ENCODE results near the gene PET100. TPM values are rescaled to one million over a fixed set of nuclear protein-coding genes. Genes with fewer than 3 reads are reported as not detected.
A peak's percentile ranks its signal among the peaks of the same experiment; 100 is the strongest.

Gene PET100
- total and polyA plus RNA-seq, 3 experiments from 2014 or later, result 110 to 297 (median 110) TPM

DNA sequence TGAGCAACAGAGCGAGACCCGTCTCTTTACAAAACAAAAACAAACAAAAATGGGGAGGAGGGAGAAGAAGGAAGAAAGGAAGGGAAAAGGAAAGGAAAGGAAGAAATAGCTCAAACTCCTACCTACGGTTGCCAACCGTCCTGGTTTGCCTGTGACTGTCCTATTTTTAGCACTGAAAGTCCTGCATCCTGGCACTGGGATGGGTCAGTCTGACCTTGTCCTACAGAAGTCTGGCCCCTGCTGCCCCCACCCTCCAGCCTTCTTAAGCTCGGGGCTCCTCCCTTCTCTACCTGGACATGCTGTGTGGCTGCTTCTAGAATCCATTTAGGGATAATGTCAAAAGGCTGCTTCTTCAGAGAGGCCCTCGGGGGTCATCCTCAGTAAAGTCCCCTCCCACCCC lies 6.1 kb downstream of the PET100 start:
- H3K9me3 ChIP-seq (ENCODE audit: low read length), result no peaks in the 10 kb centered on the region
- no peak overlapping the region for H3K27ac ChIP-seq (ENCODE audit: low read depth, low read length)
- H3K36me3 ChIP-seq (ENCODE audit: insufficient read depth, low read length), result no peaks in the 10 kb centered on the region
- CTCF ChIA-PET, result interaction anchor here (1.2 kb wide), 1 partner anchor 45 kb away, joined by 5 read pairs; the partner anchor contains the start of gene TRAPPC5
- Mint-ChIP-seq H3K4me1 (peaks cover 30 to 58% (median 35%) of the 10 kb centered on the region in 3 donors), H3K36me3 (peaks cover 0 to 27% (median 7%) of the 10 kb centered on the region in 3 donors), H3K27ac (peak overlapping the region in 7 of 8 donors; percentile 62 to 95 (median 80)), H3K9me3 (no peaks in the 10 kb centered on the region), H3K27me3 (no peaks in the 10 kb centered on the region), H3K4me3 (peak overlapping the region in 6 of 7 donors; percentile 60 to 89 (median 81))
- POLR2A ChIA-PET, result interaction anchor here (0.6 kb wide), 1 partner anchor 35 kb away, joined by 3 read pairs; no protein-coding TSS in a partner anchor
- H3K4me1 ChIP-seq (ENCODE audit: insufficient read depth, low read length), result peaks cover 32% of the 10 kb centered on the region
- H3K27me3 ChIP-seq (ENCODE audit: insufficient read depth, low read length, poor library complexity, severe bottlenecking), result no peaks in the 10 kb centered on the region
- DNase-seq, result no peak
- no peak overlapping the region for H3K4me3 ChIP-seq (ENCODE audit: low read length)

- H3K36me3 ChIP-seq (ENCODE audit: insufficient read depth, low read length), result no peaks in the 10 kb centered on the region
- Mint-ChIP-seq H3K27ac (peak overlapping the region; percentile 88 to 96 (median 91)), H3K4me1 (peaks cover 27 to 53% (median 31%) of the 10 kb centered on the region in 3 donors), H3K27me3 (no peaks in the 10 kb centered on the region), H3K9me3 (no peaks in the 10 kb centered on the region), H3K4me3 (peak overlapping the region; percentile 77 to 95 (median 85)), H3K36me3 (peaks cover 0 to 30% (median 7%) of the 10 kb centered on the region in 3 donors)
- H3K27me3 ChIP-seq (ENCODE audit: insufficient read depth, low read length, poor library complexity, severe bottlenecking), result no peaks in the 10 kb centered on the region
- ChIA-PET POLR2A (no interaction called here), CTCF (interaction anchor here (1.2 kb wide), 1 partner anchor 44 kb away, joined by 5 read pairs; the partner anchor contains the start of gene TRAPPC5)
- H3K4me1 ChIP-seq (ENCODE audit: insufficient read depth, low read length), result peaks cover 30% of the 10 kb centered on the region
- peak overlapping the region; percentile 88 for H3K27ac ChIP-seq (ENCODE audit: low read depth, low read length)
- H3K4me3 ChIP-seq (ENCODE audit: low read length), result peak overlapping the region; percentile 42
- H3K9me3 ChIP-seq (ENCODE audit: low read length), result no peaks in the 10 kb centered on the region
- no peak for DNase-seq
These were observed 6.7 kb downstream of the PET100 start for GRCh38 chr19:7636317-7636690.

GRCh38 chr19:7636691-7637373 lies 7.2 kb downstream of the PET100 start, which contains the start of gene STXBP2:
Gene STXBP2 (plus strand): TSS chr19:7637110. CDS start chr19:7637150, 40 bp downstream.
- H3K27ac ChIP-seq (ENCODE audit: low read depth, low read length), result peak within 1 kb of the TSS; percentile 88
- H3K4me1 ChIP-seq (ENCODE audit: insufficient read depth, low read length), result peaks cover 30% of the 10 kb centered on the region
- H3K27ac Mint-ChIP-seq, result peak within 1 kb of the TSS; percentile 88 to 96 (median 91)
- POLR2A ChIA-PET, result interaction anchor here (1.7 kb wide), 2 partner anchors 7 to 44 kb away, joined by 4 to 5 read pairs; partner anchors contain the start of genes PET100, TRAPPC5 and XAB2
- H3K27me3 Mint-ChIP-seq, result no peaks in the 10 kb centered on the region
- H3K27me3 ChIP-seq (ENCODE audit: insufficient read depth, low read length, poor library complexity, severe bottlenecking), result no peaks in the 10 kb centered on the region
- H3K4me3 ChIP-seq (ENCODE audit: low read length), result peak within 1 kb of the TSS; percentile 79
- peaks cover 0 to 26% (median 7%) of the 10 kb centered on the region in 3 donors for H3K36me3 Mint-ChIP-seq
- H3K4me3 Mint-ChIP-seq, result peak within 1 kb of the TSS; percentile 77 to 95 (median 85)
- no peaks in the 10 kb centered on the region for H3K36me3 ChIP-seq (ENCODE audit: insufficient read depth, low read length)
- no peaks in the 10 kb centered on the region for H3K9me3 Mint-ChIP-seq
- CTCF ChIA-PET, result interaction anchor here (1.3 to 1.6 kb wide), 2 partner anchors 44 to 69 kb away, joined by 6 to 7 read pairs; partner anchors contain the start of gene TRAPPC5
- H3K9me3 ChIP-seq (ENCODE audit: low read length), result no peaks in the 10 kb centered on the region
- H3K4me1 Mint-ChIP-seq, result peaks cover 27 to 49% (median 31%) of the 10 kb centered on the region in 3 donors
- peak; percentile 89 to 95 (median 91) for DNase-seq

DNA sequence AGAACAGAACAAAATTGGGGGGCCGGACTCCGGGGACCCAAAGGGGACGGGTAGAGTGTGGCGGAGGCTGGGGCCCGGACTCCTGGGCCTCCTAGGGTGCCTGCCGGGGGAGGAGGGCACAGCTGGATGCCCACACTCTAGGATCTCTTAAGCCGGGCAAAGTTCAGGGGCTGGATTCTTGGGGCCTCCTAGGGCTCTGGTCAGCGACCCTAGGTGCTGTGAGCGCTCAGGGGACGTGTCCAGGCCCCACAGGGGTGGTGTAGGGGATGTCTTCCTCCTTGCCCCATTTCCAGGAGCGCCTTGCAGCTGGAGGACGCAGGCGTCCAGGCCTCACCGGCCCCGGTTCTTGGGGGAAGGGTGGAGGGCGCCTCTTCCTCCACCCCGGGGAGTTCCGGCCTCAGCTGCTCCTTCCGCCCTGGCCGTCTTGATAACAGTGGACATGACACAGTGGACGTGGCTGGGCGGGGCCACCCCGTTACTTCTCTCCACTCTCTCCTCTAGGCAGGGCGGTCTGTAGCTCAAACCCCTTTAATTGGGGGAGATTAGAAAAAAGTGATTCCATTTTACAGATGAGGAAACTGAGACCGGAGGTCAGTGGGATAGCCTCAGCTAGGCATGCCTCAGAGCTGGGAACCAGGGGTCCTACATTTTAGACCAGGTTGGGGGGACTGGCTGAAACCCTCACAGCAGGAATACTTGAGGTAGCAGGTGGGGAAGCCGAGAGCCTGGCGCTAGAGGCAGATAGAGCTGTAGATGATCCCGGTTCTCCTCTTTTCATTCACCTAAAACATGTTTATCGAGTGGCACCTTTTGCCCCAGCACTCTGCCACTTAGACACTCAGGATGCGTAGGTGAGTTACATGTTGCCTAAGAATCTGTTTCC lies 8.0 kb downstream of the PET100 start:
- H3K27me3 Mint-ChIP-seq, result no peaks in the 10 kb centered on the region
- H3K27me3 ChIP-seq (ENCODE audit: insufficient read depth, low read length, poor library complexity, severe bottlenecking), result no peaks in the 10 kb centered on the region
- H3K4me1 ChIP-seq (ENCODE audit: insufficient read depth, low read length), result peaks cover 30% of the 10 kb centered on the region
- peak overlapping the region; percentile 88 to 96 (median 90) for H3K27ac Mint-ChIP-seq
- no peaks in the 10 kb centered on the region for H3K36me3 ChIP-seq (ENCODE audit: insufficient read depth, low read length)
- no peaks in the 10 kb centered on the region for H3K9me3 Mint-ChIP-seq
- POLR2A ChIA-PET, result interaction anchor here (0.7 to 1.7 kb wide), 3 partner anchors 8 to 1529 kb away, joined by 4 to 5 read pairs (median 4); partner anchors contain the start of genes PET100, TRAPPC5 and XAB2
- H3K9me3 ChIP-seq (ENCODE audit: low read length), result no peaks in the 10 kb centered on the region
- H3K4me3 Mint-ChIP-seq, result peak overlapping the region; percentile 77 to 95 (median 85)
- peaks cover 0 to 27% (median 7%) of the 10 kb centered on the region in 3 donors for H3K36me3 Mint-ChIP-seq
- H3K4me3 ChIP-seq (ENCODE audit: low read length), result peak overlapping the region; percentile 79
- H3K4me1 Mint-ChIP-seq, result peaks cover 27 to 48% (median 31%) of the 10 kb centered on the region in 3 donors
- DNase-seq, result peak in 1 of 5 donors; percentile 21
- H3K27ac ChIP-seq (ENCODE audit: low read depth, low read length), result peak overlapping the region; percentile 88
- CTCF ChIA-PET, result interaction anchor here (0.6 to 1.6 kb wide), 5 partner anchors 15 to 232 kb away, joined by 3 to 7 read pairs (median 3); partner anchors contain the start of gene TRAPPC5

DNA sequence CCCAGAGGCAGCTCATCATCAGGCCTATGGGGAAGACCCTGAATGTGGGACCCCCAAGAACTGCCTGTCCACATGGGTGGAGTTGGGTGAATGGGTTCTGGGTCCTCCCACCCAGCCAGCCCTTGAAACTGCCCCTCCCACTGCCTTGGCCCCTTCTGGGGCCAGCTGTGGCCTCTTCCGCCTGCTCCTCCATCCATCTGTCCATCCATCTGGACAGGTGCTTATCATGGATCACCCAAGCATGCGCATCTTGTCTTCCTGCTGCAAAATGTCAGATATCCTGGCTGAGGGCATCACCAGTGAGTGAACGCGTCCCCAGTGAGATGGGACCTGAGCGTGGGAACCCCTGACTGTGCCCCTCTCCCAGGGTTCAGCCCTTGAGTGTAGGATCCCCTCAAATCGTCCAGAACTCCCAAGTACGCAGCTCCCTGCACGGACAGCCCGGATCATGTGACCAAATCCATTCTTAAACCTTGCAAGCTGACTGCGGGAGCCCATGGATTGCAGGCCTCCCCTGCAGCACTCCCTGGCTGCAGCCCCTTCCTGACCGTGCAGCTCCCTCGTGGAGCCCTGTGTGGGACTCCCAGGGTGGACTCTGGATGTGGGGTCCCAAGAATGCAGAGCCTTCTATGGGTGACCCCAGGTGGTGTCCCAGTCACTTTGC lies 9.3 kb downstream of the PET100 start:
- H3K27ac Mint-ChIP-seq, result peak overlapping the region in 7 of 8 donors; percentile 10 to 95 (median 64)
- peak overlapping the region; percentile 12 to 72 (median 59) for H3K4me3 Mint-ChIP-seq
- H3K9me3 Mint-ChIP-seq, result no peaks in the 10 kb centered on the region

DNA sequence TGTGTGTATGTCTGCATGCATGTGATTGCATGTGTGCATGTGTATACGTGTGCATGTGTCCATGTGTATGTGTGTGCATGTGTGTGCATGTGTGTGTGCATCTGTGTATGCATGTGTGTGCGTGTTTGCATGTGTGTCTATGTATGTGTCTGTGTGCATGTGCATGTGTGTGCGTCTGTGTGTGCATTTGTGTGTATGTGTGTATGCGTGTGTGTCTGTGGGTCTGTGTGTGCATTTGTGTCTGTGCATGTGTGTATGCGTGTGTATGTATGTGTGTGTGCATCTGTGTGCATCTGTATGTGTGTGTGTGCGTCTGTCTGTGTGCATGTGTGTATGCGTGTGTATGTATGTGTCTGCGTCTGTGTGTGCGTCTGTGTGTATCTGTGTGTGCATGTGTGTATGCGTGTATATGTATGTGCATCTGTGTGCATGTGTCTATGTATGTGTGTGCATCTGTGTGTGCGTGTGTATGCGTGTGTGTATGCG lies 10.3 kb downstream of the PET100 start:
- Histone ChIP-seq H3K27ac (ENCODE audit: low read depth, low read length) (no peak overlapping the region), H3K36me3 (ENCODE audit: insufficient read depth, low read length) (no peaks in the 10 kb centered on the region), H3K4me1 (ENCODE audit: insufficient read depth, low read length) (peaks cover 30% of the 10 kb centered on the region), H3K4me3 (ENCODE audit: low read length) (no peak overlapping the region), H3K27me3 (ENCODE audit: insufficient read depth, low read length, poor library complexity, severe bottlenecking) (no peaks in the 10 kb centered on the region), H3K9me3 (ENCODE audit: low read length) (no peaks in the 10 kb centered on the region)
- peak overlapping the region in 5 of 8 donors; percentile 2 to 95 (median 52) for H3K27ac Mint-ChIP-seq
- ChIA-PET CTCF (no interaction called here), POLR2A (no interaction called here)
- no peaks in the 10 kb centered on the region for H3K9me3 Mint-ChIP-seq
- peaks cover 0 to 34% (median 7%) of the 10 kb centered on the region in 3 donors for H3K36me3 Mint-ChIP-seq
- DNase-seq, result no peak
- H3K4me3 Mint-ChIP-seq, result peak overlapping the region in 5 of 7 donors; percentile 13 to 89 (median 50)
- no peaks in the 10 kb centered on the region for H3K27me3 Mint-ChIP-seq
- H3K4me1 Mint-ChIP-seq, result peaks cover 27 to 48% (median 28%) of the 10 kb centered on the region in 3 donors

More for the DNA sequence above, 9.3 kb downstream of the PET100 start:
- Histone ChIP-seq H3K4me1 (ENCODE audit: insufficient read depth, low read length) (peaks cover 30% of the 10 kb centered on the region), H3K9me3 (ENCODE audit: low read length) (no peaks in the 10 kb centered on the region), H3K27me3 (ENCODE audit: insufficient read depth, low read length, poor library complexity, severe bottlenecking) (no peaks in the 10 kb centered on the region), H3K27ac (ENCODE audit: low read depth, low read length) (no peak overlapping the region), H3K4me3 (ENCODE audit: low read length) (no peak overlapping the region), H3K36me3 (ENCODE audit: insufficient read depth, low read length) (no peaks in the 10 kb centered on the region)
- H3K27me3 Mint-ChIP-seq, result no peaks in the 10 kb centered on the region
- CTCF ChIA-PET, result interaction anchor here (1.2 kb wide), 1 partner anchor 160 kb away, joined by 3 read pairs; no protein-coding TSS in a partner anchor
- peaks cover 27 to 48% (median 31%) of the 10 kb centered on the region in 3 donors for H3K4me1 Mint-ChIP-seq
- peaks cover 0 to 28% (median 7%) of the 10 kb centered on the region in 3 donors for H3K36me3 Mint-ChIP-seq
- no peak for DNase-seq
- POLR2A ChIA-PET, result interaction anchor here (0.6 to 1.7 kb wide), 2 partner anchors 9 kb away, joined by 3 to 4 read pairs; partner anchors contain the start of genes PET100 and XAB2

DNA sequence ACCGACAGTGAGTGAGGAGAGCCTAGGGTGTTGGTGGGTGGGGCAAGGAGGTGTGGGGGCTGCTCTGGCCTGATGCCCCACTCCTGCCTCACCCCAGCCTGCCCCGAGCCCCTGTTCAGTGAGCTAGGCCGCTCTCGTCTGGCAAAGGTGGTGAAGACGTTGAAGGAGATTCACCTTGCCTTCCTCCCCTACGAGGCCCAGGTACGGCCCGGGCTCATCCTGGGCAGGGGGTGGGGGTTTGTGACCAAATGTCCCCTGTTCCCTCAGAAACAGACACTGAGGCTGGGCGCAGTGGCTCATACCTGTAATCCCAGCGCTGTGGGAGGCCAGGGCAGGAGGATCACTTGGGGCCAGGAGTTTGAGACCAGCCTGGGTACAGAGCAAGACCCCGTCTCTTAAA lies 11.2 kb downstream of the PET100 start:
- Histone ChIP-seq H3K36me3 (ENCODE audit: insufficient read depth, low read length) (no peaks in the 10 kb centered on the region), H3K4me1 (ENCODE audit: insufficient read depth, low read length) (peaks cover 25% of the 10 kb centered on the region), H3K27ac (ENCODE audit: low read depth, low read length) (no peak overlapping the region), H3K4me3 (ENCODE audit: low read length) (no peak overlapping the region), H3K27me3 (ENCODE audit: insufficient read depth, low read length, poor library complexity, severe bottlenecking) (no peaks in the 10 kb centered on the region), H3K9me3 (ENCODE audit: low read length) (no peaks in the 10 kb centered on the region)
- Mint-ChIP-seq H3K36me3 (peaks cover 0 to 42% (median 8%) of the 10 kb centered on the region in 3 donors), H3K4me1 (peaks cover 25 to 41% (median 29%) of the 10 kb centered on the region in 3 donors), H3K27ac (no peak overlapping the region), H3K4me3 (peak overlapping the region in 1 of 7 donors; percentile 48), H3K27me3 (no peaks in the 10 kb centered on the region), H3K9me3 (no peaks in the 10 kb centered on the region)
- DNase-seq, result no peak
- ChIA-PET POLR2A (no interaction called here), CTCF (interaction anchor here (1.2 kb wide), 1 partner anchor 40 kb away, joined by 3 read pairs; the partner anchor contains the start of gene TRAPPC5)
